SK-N-SH (cell line): ENCODE measurements around the gene PPP1R15A. TPM values are rescaled to one million over a fixed set of nuclear protein-coding genes. Genes with fewer than 3 reads are reported as not detected.

Source experiments
- CTCF ChIA-PET: fragments of 300-600, 350-600 bp; formaldehyde crosslinking; extraction: SDS; loops from one replicate; lab custom pipeline; 2021; lab: Yijun Ruan, JAX
- POLR2A ChIA-PET: fragments of 350-600 bp; sonication (Branson Sonifier 250); formaldehyde crosslinking; extraction: SDS; loops from one replicate; lab custom pipeline; 2020; ENCODE audit warnings: antibody characterized with exemption, inconsistent platforms; lab: Yijun Ruan, JAX
- DNase-seq: peaks from one replicate; pipeline ENCODE4 v3.0.0; 2012
- H2AFZ ChIP-seq: fragments of 200-600 bp; sonication (generic); 2 replicates; pipeline ENCODE4 v1.8.1; 2016; ENCODE audit warnings: antibody characterized with exemption, mild to moderate bottlenecking, low read depth
- H3F3A ChIP-seq: fragments of 200-600 bp; sonication (generic); replicated peaks from 2 replicates; pipeline ENCODE3; 2016; ENCODE audit warnings: antibody characterized with exemption, mild to moderate bottlenecking; ENCODE audit not compliant: insufficient read depth
- H3K27ac ChIP-seq, 2 experiments: fragments of 200-500 bp in 1 of 2; fragments of 200-600 bp in 1 of 2; sonication (Bioruptor generic) in 1 of 2; sonication (generic), shearing (Covaris generic) in 1 of 2; 2 replicates each; pipeline versions ENCODE4 v1.5.1 to v1.6.1; 2014 to 2016; ENCODE audit warnings: low read depth in 2 of 2, inconsistent platforms in 1 of 2, low read length in 1 of 2, mild to moderate bottlenecking in 1 of 2, mixed read lengths in 1 of 2
- H3K27me3 ChIP-seq: fragments of 200-600 bp; sonication (generic), shearing (Covaris generic); 2 replicates; pipeline ENCODE4 v1.6.1; 2016; ENCODE audit warnings: mixed run types; ENCODE audit not compliant: insufficient read depth
- H3K36me3 ChIP-seq, 2 experiments: fragments of 200-500 bp in 1 of 2; fragments of 200-600 bp in 1 of 2; sonication (Bioruptor generic) in 1 of 2; sonication (generic) in 1 of 2; replicated peaks in 1 of 2; 2 replicates each; pipeline versions ENCODE3 to v1.5.1; 2014 to 2016; ENCODE audit warnings: low read length in 1 of 2, mild to moderate bottlenecking in 1 of 2; ENCODE audit not compliant: insufficient read depth in 2 of 2, control insufficient read depth in 1 of 2
- H3K4me1 ChIP-seq, 2 experiments: fragments of 200-500 bp in 1 of 2; fragments of 200-600 bp in 1 of 2; sonication (Bioruptor generic) in 1 of 2; sonication (generic), shearing (Covaris generic) in 1 of 2; 2 replicates each; pipeline versions ENCODE4 v1.5.1 to v1.6.1; 2014 to 2016; ENCODE audit warnings: low read depth in 1 of 2, low read length in 1 of 2, mixed run types in 1 of 2; ENCODE audit not compliant: insufficient read depth in 2 of 2, control insufficient read depth in 1 of 2
- H3K4me2 ChIP-seq: fragments of 200-600 bp; sonication (generic), shearing (Covaris generic); 2 replicates; pipeline ENCODE4 v1.6.1; 2017; ENCODE audit warnings: mixed run types
- H3K4me3 ChIP-seq, 2 experiments: fragments of 200-500 bp in 1 of 2; fragments of 200-600 bp in 1 of 2; sonication (Bioruptor generic) in 1 of 2; sonication (generic), shearing (Covaris generic) in 1 of 2; 2 replicates each; pipeline versions ENCODE4 v1.5.1 to v1.8.1; 2014 to 2016; ENCODE audit warnings: low read depth in 2 of 2, inconsistent platforms in 1 of 2, low read length in 1 of 2, mild to moderate bottlenecking in 1 of 2, mixed read lengths in 1 of 2, moderate library complexity in 1 of 2
- H3K79me2 ChIP-seq: fragments of 200-600 bp; sonication (generic); 2 replicates; pipeline ENCODE4 v1.8.1; 2017; ENCODE audit warnings: mild to moderate bottlenecking; ENCODE audit not compliant: insufficient read depth
- H3K9ac ChIP-seq: fragments of 200-600 bp; sonication (generic); 2 replicates; pipeline ENCODE4 v1.6.1; 2017; ENCODE audit warnings: mixed run types
- H3K9me2 ChIP-seq: fragments of 200-600 bp; sonication (generic); 2 replicates; pipeline ENCODE4 v1.6.1; 2017; ENCODE audit warnings: mixed run types
- H3K9me3 ChIP-seq: fragments of 200-600 bp; sonication (generic); 2 replicates; pipeline ENCODE4 v1.6.1; 2017; ENCODE audit warnings: mixed run types, mild to moderate bottlenecking, moderate library complexity
- H4K20me1 ChIP-seq: fragments of 200-600 bp; sonication (generic); 2 replicates; pipeline ENCODE4 v1.6.1; 2017; ENCODE audit warnings: mild to moderate bottlenecking, mixed run types; ENCODE audit not compliant: insufficient read depth
- CHD2 ChIP-seq: fragments of 150-350 bp; IDR thresholded peaks from 2 replicates; pipeline ENCODE4 v1.6.1; 2018; ENCODE audit warnings: low read length; ENCODE audit not compliant: partially characterized antibody
- ELF1 ChIP-seq: IDR thresholded peaks from 2 replicates; pipeline ENCODE4 v1.4.0; 2012
- EP300 ChIP-seq, 2 experiments: IDR thresholded peaks; 2 replicates each; pipeline versions ENCODE4 v1.4.0 to v1.6.1; 2012; ENCODE audit warnings: borderline replicate concordance in 1 of 2, low read depth in 1 of 2, low read length in 1 of 2
- EZH2phosphoT487 ChIP-seq: fragments of 200-600 bp; sonication (generic); IDR thresholded peaks from 2 replicates; pipeline ENCODE4 v1.6.1; 2017; ENCODE audit warnings: low read depth, mixed run types, mild to moderate bottlenecking, antibody characterized with exemption, moderate library complexity, borderline replicate concordance
- GABPA ChIP-seq: IDR thresholded peaks from 2 replicates; pipeline ENCODE4 v1.4.0; 2012; ENCODE audit warnings: low read depth, mild to moderate bottlenecking
- GATA2 ChIP-seq: sonication (generic); formaldehyde crosslinking; IDR thresholded peaks from 2 replicates; pipeline ENCODE4 v1.5.0; 2020; ENCODE audit warnings: mild to moderate bottlenecking, missing genetic modification reagents
- JUND ChIP-seq: IDR thresholded peaks from 2 replicates; pipeline ENCODE4 v1.4.0; 2012
- MEF2A ChIP-seq: IDR thresholded peaks from 2 replicates; pipeline ENCODE4 v1.4.0; 2012; ENCODE audit warnings: low read depth, borderline replicate concordance
- MXI1 ChIP-seq: IDR thresholded peaks from 2 replicates; pipeline ENCODE4 v1.6.1; 2012; ENCODE audit warnings: mild to moderate bottlenecking, low read depth, low read length, improper control_type of control experiment
- RFX5 ChIP-seq: IDR thresholded peaks from 2 replicates; pipeline ENCODE4 v1.6.1; 2012; ENCODE audit warnings: mild to moderate bottlenecking, improper control_type of control experiment, low read length
- RXRA ChIP-seq: IDR thresholded peaks from 2 replicates; pipeline ENCODE4 v1.4.0; 2012; ENCODE audit warnings: low read depth, mild to moderate bottlenecking, borderline replicate concordance
- SIN3A ChIP-seq: IDR thresholded peaks from 2 replicates; pipeline ENCODE4 v1.6.1; 2012; ENCODE audit warnings: low read depth, mild to moderate bottlenecking, low read length, moderate library complexity, borderline replicate concordance
- SMC3 ChIP-seq: IDR thresholded peaks from 2 replicates; pipeline ENCODE4 v1.6.1; 2012; ENCODE audit warnings: low read depth, low read length, improper control_type of control experiment
- TCF12 ChIP-seq: IDR thresholded peaks from 2 replicates; pipeline ENCODE4 v1.4.0; 2012
- YY1 ChIP-seq: IDR thresholded peaks from 2 replicates; pipeline ENCODE4 v1.4.0; 2012; ENCODE audit warnings: low read depth, mild to moderate bottlenecking
- WGBS: methylation state at CpG from one replicate; pipeline ENCODE4 v1.1.6; 2017; ENCODE audit warnings: low lambda C conversion rate; 5-methylcytosine and 5-hydroxymethylcytosine counted together
- polyA plus RNA-seq, 3 experiments: library from polyadenylated mRNA; depleted of rRNA; stranded (reverse); fragments of >200 nt; gene quantifications; 2 replicates each; pipeline ENCODE4 v1.2.3, GENCODE V29; 2012
- TF ChIP-seq, protein P1 (sequence below): IDR thresholded peaks from 2 replicates; pipeline ENCODE4; 2012
- TF ChIP-seq, protein P2 (sequence below): IDR thresholded peaks from 2 replicates; pipeline ENCODE4 v1.4.0; 2012; ENCODE audit warnings: low read depth, borderline replicate concordance
- TF ChIP-seq, protein P3 (sequence below): fragments of 150-350 bp; IDR thresholded peaks from 2 replicates; pipeline ENCODE4 v1.6.1; 2016; ENCODE audit warnings: mild to moderate bottlenecking, low read depth, low read length
- TF ChIP-seq, protein P4 (sequence below): IDR thresholded peaks from 2 replicates; pipeline ENCODE4 v1.4.0; 2012; ENCODE audit warnings: low read depth, borderline replicate concordance
- TF ChIP-seq, protein P5 (sequence below): IDR thresholded peaks from 2 replicates; pipeline ENCODE4 v1.6.1; 2012; ENCODE audit warnings: mild to moderate bottlenecking, low read depth, low read length, moderate library complexity

The PPP1R15A gene
- polyA plus RNA-seq, 1 of the 3 experiments (the other 2 are of a cell fraction): 73.7 TPM

DNA sequence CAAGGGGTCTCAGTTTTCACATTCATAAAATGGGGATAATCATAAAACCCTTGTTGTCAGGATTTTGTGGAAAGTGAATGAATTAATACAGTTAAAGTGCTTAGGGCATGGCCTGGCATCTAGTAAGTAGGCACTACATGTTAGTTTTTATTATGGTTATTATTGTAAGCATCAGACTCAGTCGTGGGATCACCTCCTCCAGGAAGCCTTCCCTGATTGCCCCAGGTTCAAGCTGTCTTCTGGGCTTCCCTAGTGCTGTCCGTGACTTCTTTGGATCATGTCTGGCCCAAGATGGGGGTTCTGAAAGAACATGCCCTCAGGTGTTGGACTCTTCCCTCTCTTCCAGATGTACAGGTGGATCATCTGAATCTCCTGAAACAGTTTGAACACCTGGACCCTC, 38.6 kb downstream of the PPP1R15A start:
- Histone ChIP-seq H2AFZ (no peak overlapping the region), H3K4me1 (no peaks in the 10 kb centered on the region), H3K4me2 (no peak overlapping the region), H3K4me3 (no peak overlapping the region), H3K27me3 (no peaks in the 10 kb centered on the region), H4K20me1 (no peaks in the 10 kb centered on the region), H3K9me3 (no peaks in the 10 kb centered on the region), H3F3A (no peaks in the 10 kb centered on the region), H3K79me2 (no peaks in the 10 kb centered on the region), H3K9ac (no peak overlapping the region), H3K9me2 (no peaks in the 10 kb centered on the region), H3K27ac (no peak overlapping the region), H3K36me3 (peaks cover 19 to 42% of the 10 kb centered on the region in 2 experiments)
- DNase-seq: no peak
- ChIA-PET CTCF (interaction anchor here (0.7 to 1.0 kb wide), 3 partner anchors 33 to 88 kb away, joined by 3 to 4 read pairs (median 3); no protein-coding TSS in a partner anchor), POLR2A (interaction anchor here (1.4 kb wide), 1 partner anchor 10 kb away, joined by 4 read pairs; the partner anchor contains the start of gene NUCB1)
- WGBS: 82% methylated on average over 2 of the region's 2 CpGs
- TF ChIP-seq RXRA: no peak
- no peak for TF ChIP-seq SMC3
- TF ChIP-seq RFX5: no peak
- TF ChIP-seq, protein P1, sequence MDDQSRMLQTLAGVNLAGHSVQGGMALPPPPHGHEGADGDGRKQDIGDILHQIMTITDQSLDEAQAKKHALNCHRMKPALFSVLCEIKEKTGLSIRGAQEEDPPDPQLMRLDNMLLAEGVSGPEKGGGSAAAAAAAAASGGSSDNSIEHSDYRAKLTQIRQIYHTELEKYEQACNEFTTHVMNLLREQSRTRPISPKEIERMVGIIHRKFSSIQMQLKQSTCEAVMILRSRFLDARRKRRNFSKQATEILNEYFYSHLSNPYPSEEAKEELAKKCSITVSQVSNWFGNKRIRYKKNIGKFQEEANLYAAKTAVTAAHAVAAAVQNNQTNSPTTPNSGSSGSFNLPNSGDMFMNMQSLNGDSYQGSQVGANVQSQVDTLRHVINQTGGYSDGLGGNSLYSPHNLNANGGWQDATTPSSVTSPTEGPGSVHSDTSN: no peak
- no peak for TF ChIP-seq GATA2
- TF ChIP-seq, protein P2, sequence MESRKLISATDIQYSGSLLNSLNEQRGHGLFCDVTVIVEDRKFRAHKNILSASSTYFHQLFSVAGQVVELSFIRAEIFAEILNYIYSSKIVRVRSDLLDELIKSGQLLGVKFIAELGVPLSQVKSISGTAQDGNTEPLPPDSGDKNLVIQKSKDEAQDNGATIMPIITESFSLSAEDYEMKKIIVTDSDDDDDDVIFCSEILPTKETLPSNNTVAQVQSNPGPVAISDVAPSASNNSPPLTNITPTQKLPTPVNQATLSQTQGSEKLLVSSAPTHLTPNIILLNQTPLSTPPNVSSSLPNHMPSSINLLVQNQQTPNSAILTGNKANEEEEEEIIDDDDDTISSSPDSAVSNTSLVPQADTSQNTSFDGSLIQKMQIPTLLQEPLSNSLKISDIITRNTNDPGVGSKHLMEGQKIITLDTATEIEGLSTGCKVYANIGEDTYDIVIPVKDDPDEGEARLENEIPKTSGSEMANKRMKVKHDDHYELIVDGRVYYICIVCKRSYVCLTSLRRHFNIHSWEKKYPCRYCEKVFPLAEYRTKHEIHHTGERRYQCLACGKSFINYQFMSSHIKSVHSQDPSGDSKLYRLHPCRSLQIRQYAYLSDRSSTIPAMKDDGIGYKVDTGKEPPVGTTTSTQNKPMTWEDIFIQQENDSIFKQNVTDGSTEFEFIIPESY: no peak
- TF ChIP-seq, protein P3, sequence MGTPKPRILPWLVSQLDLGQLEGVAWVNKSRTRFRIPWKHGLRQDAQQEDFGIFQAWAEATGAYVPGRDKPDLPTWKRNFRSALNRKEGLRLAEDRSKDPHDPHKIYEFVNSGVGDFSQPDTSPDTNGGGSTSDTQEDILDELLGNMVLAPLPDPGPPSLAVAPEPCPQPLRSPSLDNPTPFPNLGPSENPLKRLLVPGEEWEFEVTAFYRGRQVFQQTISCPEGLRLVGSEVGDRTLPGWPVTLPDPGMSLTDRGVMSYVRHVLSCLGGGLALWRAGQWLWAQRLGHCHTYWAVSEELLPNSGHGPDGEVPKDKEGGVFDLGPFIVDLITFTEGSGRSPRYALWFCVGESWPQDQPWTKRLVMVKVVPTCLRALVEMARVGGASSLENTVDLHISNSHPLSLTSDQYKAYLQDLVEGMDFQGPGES: no peak
- no peak for TF ChIP-seq TCF12
- no peak for TF ChIP-seq GABPA
- TF ChIP-seq, protein P4, sequence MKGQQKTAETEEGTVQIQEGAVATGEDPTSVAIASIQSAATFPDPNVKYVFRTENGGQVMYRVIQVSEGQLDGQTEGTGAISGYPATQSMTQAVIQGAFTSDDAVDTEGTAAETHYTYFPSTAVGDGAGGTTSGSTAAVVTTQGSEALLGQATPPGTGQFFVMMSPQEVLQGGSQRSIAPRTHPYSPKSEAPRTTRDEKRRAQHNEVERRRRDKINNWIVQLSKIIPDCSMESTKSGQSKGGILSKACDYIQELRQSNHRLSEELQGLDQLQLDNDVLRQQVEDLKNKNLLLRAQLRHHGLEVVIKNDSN: no peak
- no peak for TF ChIP-seq CHD2
- no peak for TF ChIP-seq ELF1
- TF ChIP-seq SIN3A: no peak
- no peak for TF ChIP-seq EP300 (IDR thresholded peaks at IDR 0.05; ENCODE audit: borderline replicate concordance in 1 of 2, low read depth in 1 of 2, low read length in 1 of 2)
- no peak for TF ChIP-seq MEF2A
- no peak for TF ChIP-seq MXI1
- TF ChIP-seq JUND: no peak
- TF ChIP-seq, protein P5, sequence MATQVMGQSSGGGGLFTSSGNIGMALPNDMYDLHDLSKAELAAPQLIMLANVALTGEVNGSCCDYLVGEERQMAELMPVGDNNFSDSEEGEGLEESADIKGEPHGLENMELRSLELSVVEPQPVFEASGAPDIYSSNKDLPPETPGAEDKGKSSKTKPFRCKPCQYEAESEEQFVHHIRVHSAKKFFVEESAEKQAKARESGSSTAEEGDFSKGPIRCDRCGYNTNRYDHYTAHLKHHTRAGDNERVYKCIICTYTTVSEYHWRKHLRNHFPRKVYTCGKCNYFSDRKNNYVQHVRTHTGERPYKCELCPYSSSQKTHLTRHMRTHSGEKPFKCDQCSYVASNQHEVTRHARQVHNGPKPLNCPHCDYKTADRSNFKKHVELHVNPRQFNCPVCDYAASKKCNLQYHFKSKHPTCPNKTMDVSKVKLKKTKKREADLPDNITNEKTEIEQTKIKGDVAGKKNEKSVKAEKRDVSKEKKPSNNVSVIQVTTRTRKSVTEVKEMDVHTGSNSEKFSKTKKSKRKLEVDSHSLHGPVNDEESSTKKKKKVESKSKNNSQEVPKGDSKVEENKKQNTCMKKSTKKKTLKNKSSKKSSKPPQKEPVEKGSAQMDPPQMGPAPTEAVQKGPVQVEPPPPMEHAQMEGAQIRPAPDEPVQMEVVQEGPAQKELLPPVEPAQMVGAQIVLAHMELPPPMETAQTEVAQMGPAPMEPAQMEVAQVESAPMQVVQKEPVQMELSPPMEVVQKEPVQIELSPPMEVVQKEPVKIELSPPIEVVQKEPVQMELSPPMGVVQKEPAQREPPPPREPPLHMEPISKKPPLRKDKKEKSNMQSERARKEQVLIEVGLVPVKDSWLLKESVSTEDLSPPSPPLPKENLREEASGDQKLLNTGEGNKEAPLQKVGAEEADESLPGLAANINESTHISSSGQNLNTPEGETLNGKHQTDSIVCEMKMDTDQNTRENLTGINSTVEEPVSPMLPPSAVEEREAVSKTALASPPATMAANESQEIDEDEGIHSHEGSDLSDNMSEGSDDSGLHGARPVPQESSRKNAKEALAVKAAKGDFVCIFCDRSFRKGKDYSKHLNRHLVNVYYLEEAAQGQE: no peak
- no peak for TF ChIP-seq EZH2phosphoT487
- no peak for TF ChIP-seq YY1
